Osteocyte (in vitro differentiated cells): ENCODE data around the gene SNX10. TPM values are rescaled to one million over a fixed set of nuclear protein-coding genes. Genes with fewer than 3 reads are reported as not detected.

Source experiments
- DNase-seq: peaks from one replicate; pipeline ENCODE4 v3.0.0; 2021; ENCODE audit warnings: mixed read lengths; ENCODE audit not compliant: unreplicated experiment; ENCODE audit errors: extremely low spot score
- H3K27ac Mint-ChIP-seq: one replicate; pipeline ENCODE4 v1.8.0; 2021; ENCODE audit warnings: mild to moderate bottlenecking, mixed read lengths; ENCODE audit not compliant: unreplicated experiment
- H3K27me3 Mint-ChIP-seq: one replicate; pipeline ENCODE4 v1.8.0; 2021; ENCODE audit warnings: mixed read lengths; ENCODE audit not compliant: unreplicated experiment
- H3K36me3 Mint-ChIP-seq: one replicate; pipeline ENCODE4 v1.8.0; 2021; ENCODE audit warnings: mixed read lengths; ENCODE audit not compliant: unreplicated experiment
- H3K4me1 Mint-ChIP-seq: one replicate; pipeline ENCODE4 v1.8.0; 2021; ENCODE audit warnings: mixed read lengths; ENCODE audit not compliant: unreplicated experiment
- H3K4me3 Mint-ChIP-seq: one replicate; pipeline ENCODE4 v1.8.0; 2021; ENCODE audit warnings: mild to moderate bottlenecking, moderate library complexity, mixed read lengths; ENCODE audit not compliant: unreplicated experiment
- H3K9me3 Mint-ChIP-seq: one replicate; pipeline ENCODE4 v1.8.0; 2021; ENCODE audit warnings: mixed read lengths; ENCODE audit not compliant: unreplicated experiment
- total RNA-seq: library from RNA; stranded (reverse); gene quantifications from 2 replicates; pipeline ENCODE4 v1.2.1, GENCODE V29; 2021
- TF ChIP-seq, protein P1 (sequence below): fragments of 200-600 bp; sonication (generic); IDR thresholded peaks from 2 replicates; pipeline ENCODE4 v1.5.0; 2021; ENCODE audit warnings: antibody characterized with exemption, mild to moderate bottlenecking, moderate library complexity

The SNX10 gene
- total RNA-seq, 1 donor from 2014 or later: not detected

DNA sequence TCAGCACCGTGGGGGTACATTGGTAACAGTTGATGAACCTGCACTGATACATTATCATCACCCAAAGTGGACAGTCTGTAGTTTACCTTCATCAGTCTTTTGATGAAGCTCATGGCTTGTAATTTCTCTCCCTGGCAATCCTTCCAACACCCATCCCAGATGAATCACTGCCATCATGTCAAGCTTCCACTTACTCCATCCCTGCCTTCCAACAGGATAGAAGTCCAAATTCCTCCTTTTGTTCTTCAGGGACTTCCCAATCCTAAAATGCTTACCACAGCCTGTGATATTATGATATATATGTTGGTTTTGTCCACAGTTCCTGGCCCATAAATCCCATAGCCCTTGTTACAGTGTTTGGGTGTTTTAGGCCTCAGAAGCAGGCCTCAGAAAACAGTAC, 16.1 kb downstream of the SNX10 start:
- DNase-seq: no peak
- TF ChIP-seq, protein P1, sequence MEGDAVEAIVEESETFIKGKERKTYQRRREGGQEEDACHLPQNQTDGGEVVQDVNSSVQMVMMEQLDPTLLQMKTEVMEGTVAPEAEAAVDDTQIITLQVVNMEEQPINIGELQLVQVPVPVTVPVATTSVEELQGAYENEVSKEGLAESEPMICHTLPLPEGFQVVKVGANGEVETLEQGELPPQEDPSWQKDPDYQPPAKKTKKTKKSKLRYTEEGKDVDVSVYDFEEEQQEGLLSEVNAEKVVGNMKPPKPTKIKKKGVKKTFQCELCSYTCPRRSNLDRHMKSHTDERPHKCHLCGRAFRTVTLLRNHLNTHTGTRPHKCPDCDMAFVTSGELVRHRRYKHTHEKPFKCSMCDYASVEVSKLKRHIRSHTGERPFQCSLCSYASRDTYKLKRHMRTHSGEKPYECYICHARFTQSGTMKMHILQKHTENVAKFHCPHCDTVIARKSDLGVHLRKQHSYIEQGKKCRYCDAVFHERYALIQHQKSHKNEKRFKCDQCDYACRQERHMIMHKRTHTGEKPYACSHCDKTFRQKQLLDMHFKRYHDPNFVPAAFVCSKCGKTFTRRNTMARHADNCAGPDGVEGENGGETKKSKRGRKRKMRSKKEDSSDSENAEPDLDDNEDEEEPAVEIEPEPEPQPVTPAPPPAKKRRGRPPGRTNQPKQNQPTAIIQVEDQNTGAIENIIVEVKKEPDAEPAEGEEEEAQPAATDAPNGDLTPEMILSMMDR: no peak
- Mint-ChIP-seq H3K4me3 (no peak overlapping the region), H3K4me1 (no peaks in the 10 kb centered on the region), H3K9me3 (no peaks in the 10 kb centered on the region), H3K27me3 (peaks cover 9% of the 10 kb centered on the region), H3K27ac (no peak overlapping the region), H3K36me3 (no peaks in the 10 kb centered on the region)

DNA sequence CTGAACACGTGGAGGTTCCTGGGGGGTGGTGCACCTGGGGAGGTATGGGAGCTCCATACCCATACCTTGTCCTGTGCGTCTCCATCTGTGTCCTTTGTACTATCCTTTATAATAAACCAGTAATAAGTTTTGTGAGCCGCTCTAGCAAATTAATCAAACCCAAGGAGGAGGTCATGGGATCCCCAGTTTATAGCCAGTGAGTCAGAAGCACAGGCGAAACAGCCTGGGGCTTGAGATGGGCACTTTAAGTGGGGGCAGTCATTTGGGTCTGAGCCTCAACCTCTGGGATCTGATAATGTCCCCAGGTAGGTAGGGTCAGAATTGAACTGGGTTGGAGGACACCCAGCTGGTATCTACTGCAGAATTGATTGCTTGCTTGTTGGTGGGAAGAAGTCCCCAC, 16.9 kb downstream of the SNX10 start:
- H3K9me3 Mint-ChIP-seq: no peaks in the 10 kb centered on the region
- H3K36me3 Mint-ChIP-seq: no peaks in the 10 kb centered on the region
- DNase-seq: no peak
- H3K27me3 Mint-ChIP-seq: peaks cover 5% of the 10 kb centered on the region
- TF ChIP-seq, protein P1: no peak
- H3K4me3 Mint-ChIP-seq: no peak overlapping the region
- no peak overlapping the region for H3K27ac Mint-ChIP-seq
- no peaks in the 10 kb centered on the region for H3K4me1 Mint-ChIP-seq

DNA sequence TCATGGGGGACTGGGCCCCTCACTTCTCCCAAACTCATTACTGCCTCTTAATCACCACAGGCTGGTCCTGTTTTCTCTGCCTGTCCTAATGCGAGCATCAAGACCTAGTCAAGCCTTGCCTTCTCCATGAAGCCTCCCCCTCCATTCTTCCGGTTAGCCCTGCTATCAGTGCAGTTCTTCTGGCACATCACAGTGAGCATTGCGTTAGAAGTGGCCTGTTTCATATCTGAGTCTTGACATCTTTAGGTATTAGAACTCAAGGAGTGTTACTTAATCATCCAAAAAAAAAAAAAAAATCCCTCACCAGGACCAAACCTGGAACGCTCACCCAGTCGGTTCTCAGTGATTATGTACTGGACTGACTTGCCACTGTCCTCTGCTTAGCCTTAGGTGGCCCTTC, 17.4 kb downstream of the SNX10 start:
- no peaks in the 10 kb centered on the region for H3K9me3 Mint-ChIP-seq
- no peak overlapping the region for H3K27ac Mint-ChIP-seq
- TF ChIP-seq, protein P1: no peak
- H3K4me1 Mint-ChIP-seq: no peaks in the 10 kb centered on the region
- H3K36me3 Mint-ChIP-seq: no peaks in the 10 kb centered on the region
- no peak overlapping the region for H3K4me3 Mint-ChIP-seq
- peaks cover 5% of the 10 kb centered on the region for H3K27me3 Mint-ChIP-seq
- DNase-seq: no peak

DNA sequence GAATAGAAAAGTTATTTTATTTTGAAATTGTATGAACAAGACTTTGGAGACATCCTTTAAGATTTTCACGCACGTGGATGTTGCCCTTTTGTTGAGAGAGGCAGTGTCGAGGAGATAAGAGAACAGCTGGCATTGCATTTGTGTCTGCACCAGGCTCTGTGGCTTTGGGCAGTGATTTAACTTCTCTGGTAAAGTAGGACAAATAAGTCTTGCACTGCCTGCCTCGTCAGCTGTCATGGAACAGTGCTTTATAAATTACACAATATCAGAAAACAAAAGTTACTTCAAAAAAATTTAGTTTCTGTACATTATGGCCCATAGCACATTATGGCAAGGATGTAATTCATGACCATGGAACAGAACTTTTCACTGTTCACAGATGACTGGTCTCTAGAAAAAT, 20.1 kb downstream of the SNX10 start:
- DNase-seq: no peak
- TF ChIP-seq, protein P1: no peak
- Mint-ChIP-seq H3K27me3 (no peaks in the 10 kb centered on the region), H3K4me3 (no peak overlapping the region), H3K4me1 (no peaks in the 10 kb centered on the region), H3K27ac (no peak overlapping the region), H3K9me3 (no peaks in the 10 kb centered on the region), H3K36me3 (no peaks in the 10 kb centered on the region)

DNA sequence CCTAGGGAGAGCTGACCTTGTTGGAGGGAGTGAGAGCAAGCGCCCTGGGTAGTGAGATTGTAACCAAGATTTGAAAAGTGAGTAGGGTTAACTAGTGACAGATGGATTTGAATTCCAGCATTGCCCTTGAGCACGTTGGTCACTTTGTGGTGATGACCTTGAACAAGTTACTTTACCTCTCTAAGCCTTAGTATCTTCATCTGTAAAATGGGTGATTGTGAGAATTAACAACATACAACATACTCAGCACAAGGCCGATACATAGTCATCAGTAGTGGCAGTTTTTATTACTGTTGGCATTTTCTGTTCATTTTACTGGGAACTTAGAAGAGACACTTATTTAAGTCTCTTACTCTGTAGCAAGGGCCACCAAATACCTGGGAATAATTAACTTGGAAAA, 25.5 kb downstream of the SNX10 start:
- H3K36me3 Mint-ChIP-seq: no peaks in the 10 kb centered on the region
- no peaks in the 10 kb centered on the region for H3K9me3 Mint-ChIP-seq
- no peak overlapping the region for H3K4me3 Mint-ChIP-seq
- DNase-seq: no peak
- H3K27ac Mint-ChIP-seq: no peak overlapping the region
- H3K4me1 Mint-ChIP-seq: no peaks in the 10 kb centered on the region
- H3K27me3 Mint-ChIP-seq: peaks cover 7% of the 10 kb centered on the region
- TF ChIP-seq, protein P1: no peak
